ENCODE data around the gene NTRK2. TPM values are rescaled to one million over a fixed set of nuclear protein-coding genes. Genes with fewer than 3 reads are reported as not detected.

The NTRK2 gene
- total RNA-seq, 1 donor from 2014 or later = 23.8 TPM

GRCh38 chr9:85042981-85043647 lies 373.6 kb downstream of the NTRK2 start:
- DNase-seq (ENCODE audit: low spot score in 2 of 2) = no peak
- no peaks in the 10 kb centered on the region for H3K9me3 ChIP-seq
- no peaks in the 10 kb centered on the region for H3K27me3 ChIP-seq
- no peak for TF ChIP-seq CTCF (IDR thresholded peaks at IDR 0.05)
- H3K4me1 ChIP-seq = no peaks in the 10 kb centered on the region
- no peak overlapping the region for H3K4me3 ChIP-seq
- no peak overlapping the region for H3K27ac ChIP-seq
- H3K36me3 ChIP-seq = no peaks in the 10 kb centered on the region
- intact Hi-C loops (cut with DNase I) = no loop called here

- intact Hi-C loops (cut with DNase I) = no loop called here
- no peaks in the 10 kb centered on the region for H3K27me3 ChIP-seq
- DNase-seq (ENCODE audit: low spot score in 2 of 2) = no peak
- TF ChIP-seq CTCF (IDR thresholded peaks at IDR 0.05) = no peak
- H3K9me3 ChIP-seq = no peaks in the 10 kb centered on the region
- H3K4me3 ChIP-seq = no peak overlapping the region
- no peaks in the 10 kb centered on the region for H3K4me1 ChIP-seq
- no peaks in the 10 kb centered on the region for H3K36me3 ChIP-seq
- H3K27ac ChIP-seq = no peak overlapping the region
Observed at GRCh38 chr9:85045271-85045670, 375.7 kb downstream of the NTRK2 start.

- H3K27me3 ChIP-seq = no peaks in the 10 kb centered on the region
- no peak overlapping the region for H3K27ac ChIP-seq
Observed at GRCh38 chr9:85046475-85046874, 376.9 kb downstream of the NTRK2 start.

GRCh38 chr9:85053206-85053786 lies 383.8 kb downstream of the NTRK2 start:
- Histone ChIP-seq H3K36me3 (no peaks in the 10 kb centered on the region), H3K4me3 (no peak overlapping the region), H3K4me1 (no peaks in the 10 kb centered on the region), H3K27ac (no peak overlapping the region), H3K27me3 (no peaks in the 10 kb centered on the region), H3K9me3 (no peaks in the 10 kb centered on the region)
- intact Hi-C loops (cut with DNase I) = no loop called here
- TF ChIP-seq CTCF (IDR thresholded peaks at IDR 0.05) = no peak
- no peak for DNase-seq (ENCODE audit: low spot score in 2 of 2)

More at GRCh38 chr9:85046475-85046874, 376.9 kb downstream of the NTRK2 start:
- Histone ChIP-seq H3K36me3 (no peaks in the 10 kb centered on the region), H3K4me1 (no peaks in the 10 kb centered on the region), H3K4me3 (no peak overlapping the region), H3K9me3 (no peaks in the 10 kb centered on the region)
- intact Hi-C loops (cut with DNase I) = no loop called here
- TF ChIP-seq CTCF (IDR thresholded peaks at IDR 0.05) = no peak
- DNase-seq (ENCODE audit: low spot score in 2 of 2) = no peak

- intact Hi-C loops (cut with DNase I) = no loop called here
- Histone ChIP-seq H3K27me3 (no peaks in the 10 kb centered on the region), H3K36me3 (no peaks in the 10 kb centered on the region), H3K4me1 (no peaks in the 10 kb centered on the region), H3K27ac (no peak overlapping the region), H3K4me3 (no peak overlapping the region), H3K9me3 (no peaks in the 10 kb centered on the region)
- DNase-seq (ENCODE audit: low spot score in 2 of 2) = no peak
- TF ChIP-seq CTCF (IDR thresholded peaks at IDR 0.05) = no peak
Observed at GRCh38 chr9:85054017-85054416, 384.5 kb downstream of the NTRK2 start.

All from ascending aorta (tissue), 2 donors.